HEK293 (cell line): ENCODE measurements around the gene HMG20A.

Source experiments
- ZNF335 ChIP-seq: fragments of 450-650 bp; formaldehyde crosslinking; conservative IDR thresholded peaks from 2 replicates; pipeline ENCODE4 v1.5.1; 2016; ENCODE audit warnings: missing biosample characterization, missing genetic modification characterization
- ZXDB ChIP-seq: fragments of 450-650 bp; formaldehyde crosslinking; IDR thresholded peaks from 2 replicates; pipeline ENCODE4 v1.5.1; 2016; ENCODE audit warnings: missing biosample characterization, missing genetic modification characterization
- TF ChIP-seq, protein P1 (sequence below): fragments of 450-650 bp; IDR thresholded peaks from 2 replicates; pipeline ENCODE4 v1.5.1; 2018; ENCODE audit warnings: missing biosample characterization, missing genetic modification characterization
- TF ChIP-seq, protein P2 (sequence below): fragments of 450-650 bp; formaldehyde crosslinking; IDR thresholded peaks from 2 replicates; pipeline ENCODE4 v1.5.1; 2016; ENCODE audit warnings: missing biosample characterization, missing genetic modification characterization

DNA sequence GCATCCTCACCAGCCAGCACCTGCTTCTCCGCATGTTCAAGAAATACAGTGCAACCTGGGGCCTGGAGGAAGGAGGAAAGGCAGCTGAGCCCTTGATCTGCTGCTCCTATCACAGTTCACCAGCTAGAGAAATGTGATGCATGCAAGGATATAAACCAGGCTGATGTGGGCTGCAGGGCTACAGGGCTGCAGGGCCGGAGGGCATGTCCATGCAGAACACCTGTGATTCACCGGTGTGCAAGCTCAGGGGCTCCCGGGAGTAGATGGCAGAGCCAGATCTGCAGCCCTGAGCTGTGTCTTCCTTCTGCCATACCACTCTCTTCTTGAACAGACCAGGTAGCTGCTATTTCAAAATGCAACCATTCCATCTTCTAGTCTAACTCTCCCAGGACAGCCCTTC lies 84.9 kb downstream of the HMG20A start:
- TF ChIP-seq, protein P1, sequence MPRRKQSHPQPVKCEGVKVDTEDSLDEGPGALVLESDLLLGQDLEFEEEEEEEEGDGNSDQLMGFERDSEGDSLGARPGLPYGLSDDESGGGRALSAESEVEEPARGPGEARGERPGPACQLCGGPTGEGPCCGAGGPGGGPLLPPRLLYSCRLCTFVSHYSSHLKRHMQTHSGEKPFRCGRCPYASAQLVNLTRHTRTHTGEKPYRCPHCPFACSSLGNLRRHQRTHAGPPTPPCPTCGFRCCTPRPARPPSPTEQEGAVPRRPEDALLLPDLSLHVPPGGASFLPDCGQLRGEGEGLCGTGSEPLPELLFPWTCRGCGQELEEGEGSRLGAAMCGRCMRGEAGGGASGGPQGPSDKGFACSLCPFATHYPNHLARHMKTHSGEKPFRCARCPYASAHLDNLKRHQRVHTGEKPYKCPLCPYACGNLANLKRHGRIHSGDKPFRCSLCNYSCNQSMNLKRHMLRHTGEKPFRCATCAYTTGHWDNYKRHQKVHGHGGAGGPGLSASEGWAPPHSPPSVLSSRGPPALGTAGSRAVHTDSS (tag by site-specific recombination), result no peak
- TF ChIP-seq ZNF335 (no peak), ZXDB (tag by site-specific recombination) (no peak)
- TF ChIP-seq, protein P2, sequence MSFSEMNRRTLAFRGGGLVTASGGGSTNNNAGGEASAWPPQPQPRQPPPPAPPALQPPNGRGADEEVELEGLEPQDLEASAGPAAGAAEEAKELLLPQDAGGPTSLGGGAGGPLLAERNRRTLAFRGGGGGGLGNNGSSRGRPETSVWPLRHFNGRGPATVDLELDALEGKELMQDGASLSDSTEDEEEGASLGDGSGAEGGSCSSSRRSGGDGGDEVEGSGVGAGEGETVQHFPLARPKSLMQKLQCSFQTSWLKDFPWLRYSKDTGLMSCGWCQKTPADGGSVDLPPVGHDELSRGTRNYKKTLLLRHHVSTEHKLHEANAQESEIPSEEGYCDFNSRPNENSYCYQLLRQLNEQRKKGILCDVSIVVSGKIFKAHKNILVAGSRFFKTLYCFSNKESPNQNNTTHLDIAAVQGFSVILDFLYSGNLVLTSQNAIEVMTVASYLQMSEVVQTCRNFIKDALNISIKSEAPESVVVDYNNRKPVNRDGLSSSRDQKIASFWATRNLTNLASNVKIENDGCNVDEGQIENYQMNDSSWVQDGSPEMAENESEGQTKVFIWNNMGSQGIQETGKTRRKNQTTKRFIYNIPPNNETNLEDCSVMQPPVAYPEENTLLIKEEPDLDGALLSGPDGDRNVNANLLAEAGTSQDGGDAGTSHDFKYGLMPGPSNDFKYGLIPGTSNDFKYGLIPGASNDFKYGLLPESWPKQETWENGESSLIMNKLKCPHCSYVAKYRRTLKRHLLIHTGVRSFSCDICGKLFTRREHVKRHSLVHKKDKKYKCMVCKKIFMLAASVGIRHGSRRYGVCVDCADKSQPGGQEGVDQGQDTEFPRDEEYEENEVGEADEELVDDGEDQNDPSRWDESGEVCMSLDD (tag by site-specific recombination), result no peak
